ENCODE measurements around the gene CLIC5.

The CLIC5 gene

DNA sequence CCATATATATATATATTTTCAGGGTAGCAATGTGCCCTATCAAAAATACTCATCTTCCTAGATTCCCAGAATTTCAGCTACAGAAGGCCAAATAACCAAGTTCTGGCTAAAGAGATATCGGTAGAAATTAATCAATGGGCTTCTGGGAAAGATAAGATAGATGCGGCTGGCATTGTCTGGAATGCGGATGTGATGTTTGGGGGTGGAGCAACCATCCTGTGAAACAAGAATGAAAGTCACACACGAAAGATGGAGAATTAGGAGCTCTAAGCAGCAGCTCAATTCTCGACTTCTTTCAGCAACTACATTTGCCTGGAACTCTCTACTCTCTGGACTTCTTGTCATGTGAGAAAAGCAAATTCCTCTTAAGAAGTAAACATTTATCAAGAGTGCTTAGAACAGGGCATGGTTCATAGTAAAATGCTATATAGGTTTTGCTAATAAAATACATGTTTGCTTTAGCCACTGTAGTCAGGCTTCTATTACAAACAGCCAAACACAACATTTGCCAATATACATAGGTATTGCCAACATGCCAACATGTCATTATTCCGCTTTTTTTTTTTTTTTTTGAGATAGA lies 90.8 kb downstream of the CLIC5 start:
- H3K4me2 ChIP-seq (ENCODE audit: low read length) = no peak overlapping the region
- no peaks in the 10 kb centered on the region for H3K79me2 ChIP-seq
- H3K27me3 ChIP-seq (ENCODE audit: control insufficient read depth, insufficient read depth, low read length) = no peaks in the 10 kb centered on the region
- no peak overlapping the region for H3K4me3 ChIP-seq (ENCODE audit: low read depth, low read length)
- no peak overlapping the region for H2AFZ ChIP-seq
- no peak for TF ChIP-seq CTCF (IDR thresholded peaks at IDR 0.05)
- H3K9me3 ChIP-seq (ENCODE audit: control insufficient read depth, low read length) = no peaks in the 10 kb centered on the region
- H3K36me3 ChIP-seq (ENCODE audit: control insufficient read depth, insufficient read depth, low read length) = no peaks in the 10 kb centered on the region
- no peak overlapping the region for H3K27ac ChIP-seq
- no peak overlapping the region for H3K9ac ChIP-seq
- no peaks in the 10 kb centered on the region for H3K4me1 ChIP-seq

DNA sequence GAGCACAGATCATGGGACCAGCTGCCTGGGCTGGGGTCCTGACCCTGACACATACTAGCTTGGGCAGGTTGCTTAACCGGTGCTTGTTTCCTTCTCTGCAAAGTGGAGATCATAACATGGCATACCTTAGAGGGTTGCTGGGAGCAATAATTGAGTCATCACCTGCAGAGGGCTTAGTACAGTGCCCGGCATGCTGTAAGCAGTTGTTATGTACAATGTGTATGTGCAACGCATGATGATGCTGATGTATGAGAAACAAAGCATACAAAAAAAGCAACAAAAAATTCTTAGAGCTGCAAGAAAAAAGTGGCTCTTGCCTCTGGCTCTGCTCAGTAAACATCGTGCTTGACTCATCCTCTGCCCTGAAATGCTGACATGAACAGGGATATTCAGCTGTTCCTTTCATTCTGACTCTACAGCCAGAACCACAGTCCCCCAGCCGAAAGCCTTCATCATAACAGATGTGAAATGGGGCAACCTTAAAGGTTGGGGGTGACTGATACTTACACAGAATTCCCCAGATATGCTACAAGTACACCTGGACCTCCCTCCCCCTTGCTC lies 91.7 kb downstream of the CLIC5 start:
- Histone ChIP-seq H3K9ac (no peak overlapping the region), H3K79me2 (no peaks in the 10 kb centered on the region), H3K9me3 (ENCODE audit: control insufficient read depth, low read length) (no peaks in the 10 kb centered on the region), H3K27me3 (ENCODE audit: control insufficient read depth, insufficient read depth, low read length) (no peaks in the 10 kb centered on the region), H2AFZ (no peak overlapping the region), H3K4me1 (no peaks in the 10 kb centered on the region), H3K4me2 (ENCODE audit: low read length) (no peak overlapping the region), H3K27ac (no peak overlapping the region), H3K36me3 (ENCODE audit: control insufficient read depth, insufficient read depth, low read length) (no peaks in the 10 kb centered on the region), H3K4me3 (ENCODE audit: low read depth, low read length) (no peak overlapping the region)
- no peak for TF ChIP-seq CTCF (IDR thresholded peaks at IDR 0.05)

GRCh38 chr6:45922728-45923351 lies 92.8 kb downstream of the CLIC5 start:
- H3K27ac ChIP-seq = no peak overlapping the region
- H3K4me3 ChIP-seq (ENCODE audit: low read depth, low read length) = no peak overlapping the region
- no peaks in the 10 kb centered on the region for H3K9me3 ChIP-seq (ENCODE audit: control insufficient read depth, low read length)
- TF ChIP-seq CTCF (IDR thresholded peaks at IDR 0.05) = peak; percentile 58
- H3K79me2 ChIP-seq = no peaks in the 10 kb centered on the region
- H2AFZ ChIP-seq = peak overlapping the region; percentile 25
- no peaks in the 10 kb centered on the region for H3K27me3 ChIP-seq (ENCODE audit: control insufficient read depth, insufficient read depth, low read length)
- no peak overlapping the region for H3K9ac ChIP-seq
- H3K4me1 ChIP-seq = no peaks in the 10 kb centered on the region
- no peaks in the 10 kb centered on the region for H3K36me3 ChIP-seq (ENCODE audit: control insufficient read depth, insufficient read depth, low read length)
- H3K4me2 ChIP-seq (ENCODE audit: low read length) = no peak overlapping the region

- no peaks in the 10 kb centered on the region for H3K4me1 ChIP-seq
- no peak for TF ChIP-seq CTCF (IDR thresholded peaks at IDR 0.05)
- no peaks in the 10 kb centered on the region for H3K27me3 ChIP-seq (ENCODE audit: control insufficient read depth, insufficient read depth, low read length)
- no peaks in the 10 kb centered on the region for H3K79me2 ChIP-seq
- no peak overlapping the region for H3K4me3 ChIP-seq (ENCODE audit: low read depth, low read length)
- no peaks in the 10 kb centered on the region for H3K36me3 ChIP-seq (ENCODE audit: control insufficient read depth, insufficient read depth, low read length)
- no peak overlapping the region for H3K27ac ChIP-seq
- H3K4me2 ChIP-seq (ENCODE audit: low read length) = no peak overlapping the region
- H2AFZ ChIP-seq = no peak overlapping the region
- no peak overlapping the region for H3K9ac ChIP-seq
- no peaks in the 10 kb centered on the region for H3K9me3 ChIP-seq (ENCODE audit: control insufficient read depth, low read length)
These were observed 93.9 kb downstream of the CLIC5 start for GRCh38 chr6:45921691-45922281.

All from parathyroid adenoma (tissue), 2 donors.